Erythroblast (primary cell): ENCODE data around the gene CAPN11.
A peak's percentile ranks its signal among the peaks of the same experiment; 100 is the strongest.
"Not testable (repeated sequence)": the region's sequence is repeated elsewhere in the genome, so short reads cannot be mapped to it uniquely, and the experiment has no call there.

Source experiments
- DNase-seq, 2 experiments: peaks; one replicate each; lab custom pipeline; 2025; lab: John Stamatoyannopoulos, UW
- GATA1 ChIP-seq: IDR thresholded peaks from 2 replicates; pipeline ENCODE4 v1.6.1; 2011; ENCODE audit warnings: low read depth, mild to moderate bottlenecking, control low read depth, low read length, moderate library complexity
- POLR2A ChIP-seq: IDR thresholded peaks from 2 replicates; pipeline ENCODE4 v1.6.1; 2011; ENCODE audit warnings: mild to moderate bottlenecking, low read length

The CAPN11 gene

DNA sequence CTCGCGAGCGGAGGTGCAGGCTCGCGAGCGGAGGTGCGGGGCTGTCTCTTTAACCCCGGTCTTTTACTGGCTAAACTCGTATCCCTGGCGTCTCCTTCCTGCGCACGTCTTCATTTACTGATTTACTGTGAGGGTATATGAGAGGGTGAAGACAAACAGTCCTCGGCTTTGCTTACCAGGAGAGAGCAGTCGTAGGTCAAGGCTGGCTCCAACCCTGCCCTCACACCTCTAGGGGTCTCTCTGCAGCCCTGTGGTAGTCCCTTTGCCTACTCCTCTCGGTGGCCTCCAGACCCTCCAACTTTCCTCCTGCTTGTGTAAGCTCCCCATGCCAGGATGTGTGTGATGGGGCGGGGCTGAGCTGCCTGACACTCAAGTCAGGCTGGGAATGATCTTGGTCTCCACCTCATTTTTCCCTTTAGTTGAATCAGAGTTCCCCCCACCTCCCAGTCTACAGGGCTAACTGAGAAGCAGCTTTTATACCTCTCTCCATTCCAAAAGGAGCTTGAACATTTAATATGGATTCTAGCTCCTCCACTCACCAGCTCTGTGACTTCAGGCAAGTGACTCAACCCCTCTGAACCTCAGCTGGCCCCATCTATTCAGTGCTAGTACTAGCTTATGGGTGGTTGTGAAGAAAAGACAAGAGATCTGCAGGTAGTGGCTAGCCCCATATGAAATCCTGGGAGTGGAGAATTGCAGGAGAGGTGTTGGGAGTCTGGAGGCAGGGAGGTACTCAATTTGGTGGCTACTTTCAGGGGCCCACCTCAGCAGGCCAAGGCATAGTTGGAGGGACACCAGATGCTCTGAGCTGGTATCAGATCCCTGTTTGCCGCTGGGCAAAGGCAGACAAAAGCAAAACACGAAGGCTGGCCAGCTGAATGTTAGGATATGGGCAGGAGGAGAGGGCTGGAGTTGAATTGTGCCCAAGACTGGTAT, 65.7 kb downstream of the CAPN11 start:
- DNase-seq = peak; percentile 65 to 72
- no peak for TF ChIP-seq POLR2A
- TF ChIP-seq GATA1 = no peak

DNA sequence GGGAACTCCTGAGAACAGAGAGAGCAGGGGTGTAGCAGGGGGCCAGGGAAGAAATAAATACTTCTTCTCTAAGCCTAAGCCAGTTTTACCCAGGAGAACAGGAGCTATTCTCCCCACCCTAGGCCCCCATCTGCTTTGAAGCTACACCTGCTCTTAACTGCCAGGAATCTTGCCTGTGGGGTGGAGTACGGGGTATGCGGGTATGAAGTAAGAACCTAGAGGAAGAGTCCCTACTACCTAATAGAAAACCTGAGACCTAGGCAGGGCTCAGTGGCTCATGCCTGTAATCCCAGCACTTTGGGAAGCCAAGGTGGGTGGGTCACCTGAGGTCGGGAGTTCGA, 66.3 kb downstream of the CAPN11 start:
- TF ChIP-seq POLR2A (no peak), GATA1 (no peak)
- no peak for DNase-seq

GRCh38 chr6:44225579-44226325, 67.1 kb downstream of the CAPN11 start:
- TF ChIP-seq GATA1 (peak; percentile 91), POLR2A (peak; percentile 75)
- DNase-seq = peak; percentile 91 to 97

DNA sequence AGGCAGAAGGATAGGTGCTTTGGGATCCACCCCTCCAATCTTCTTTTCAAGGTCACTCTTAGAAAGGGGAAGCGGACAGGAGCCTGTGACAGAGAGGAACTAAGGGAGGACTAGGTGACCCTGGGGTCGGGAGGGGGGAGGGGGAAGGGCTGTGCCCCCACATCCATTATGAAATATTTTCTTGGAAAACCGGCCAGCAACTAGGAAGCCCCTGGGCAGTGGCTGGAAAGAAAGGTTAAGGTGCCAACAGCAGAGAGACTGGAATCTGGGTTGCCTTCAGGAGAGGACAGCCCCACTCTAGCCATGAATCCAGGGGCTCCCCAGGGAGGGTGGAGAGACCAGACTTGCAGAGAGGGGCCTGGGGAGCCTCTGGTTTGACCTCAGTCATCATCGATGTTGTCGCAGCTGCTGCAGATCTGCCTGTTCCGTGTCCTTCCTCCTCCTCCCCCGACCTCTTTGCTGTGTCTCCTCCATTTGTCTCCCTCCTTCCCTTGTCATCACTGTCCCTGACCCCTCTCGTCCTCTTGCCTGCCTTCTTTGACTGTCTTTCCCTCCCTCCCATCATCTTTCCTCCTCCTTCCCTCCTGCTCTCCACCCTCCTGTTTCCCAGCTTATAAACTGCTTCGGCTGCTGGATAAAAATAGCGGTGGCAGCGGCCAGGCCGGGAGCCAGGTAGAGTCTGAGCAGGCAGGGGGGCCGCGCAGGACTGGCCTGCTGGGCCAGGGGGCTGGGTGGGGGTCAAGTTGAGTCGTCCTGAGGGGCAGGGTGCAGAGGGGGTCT, 67.9 kb downstream of the CAPN11 start:
- DNase-seq = peak; percentile 44 to 47
- TF ChIP-seq GATA1 = no peak

DNA sequence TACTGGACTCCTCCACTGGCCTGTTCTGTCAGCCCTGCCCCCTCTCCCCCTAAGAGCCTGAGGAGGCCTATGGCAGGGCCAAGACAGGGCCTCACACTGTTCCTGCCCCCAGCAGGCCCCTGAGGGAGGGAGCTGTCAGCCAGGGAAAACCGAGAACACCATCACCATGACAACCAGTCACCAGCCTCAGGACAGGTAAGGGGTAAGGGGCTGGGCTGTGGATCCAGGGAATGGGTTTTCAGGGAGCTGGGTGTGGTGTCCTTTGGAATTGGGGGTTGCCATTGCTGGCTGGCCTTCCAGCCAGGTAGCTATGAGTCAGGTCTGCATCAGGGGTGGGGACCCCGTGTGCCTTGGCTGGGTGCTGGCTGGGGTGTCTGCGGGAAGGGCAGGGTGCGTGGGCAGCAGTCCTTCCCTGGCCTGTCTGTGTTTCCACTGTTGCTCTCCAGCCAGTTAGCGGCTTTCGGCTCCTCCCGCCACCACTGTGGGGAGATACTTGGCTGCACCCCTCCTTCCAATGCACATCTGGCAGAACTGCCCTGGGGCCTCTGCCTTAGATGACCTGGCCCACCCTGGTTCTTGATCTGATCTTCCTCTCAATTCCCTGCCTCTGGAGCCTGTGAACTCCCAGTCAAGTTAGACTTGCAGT, 68.7 kb downstream of the CAPN11 start:
- no peak for TF ChIP-seq GATA1
- no peak for TF ChIP-seq POLR2A
- peak; percentile 76 to 81 for DNase-seq

GRCh38 chr6:44228031-44228430, 69.4 kb downstream of the CAPN11 start:
- no peak for DNase-seq
- TF ChIP-seq GATA1 (no peak), POLR2A (no peak)

DNA sequence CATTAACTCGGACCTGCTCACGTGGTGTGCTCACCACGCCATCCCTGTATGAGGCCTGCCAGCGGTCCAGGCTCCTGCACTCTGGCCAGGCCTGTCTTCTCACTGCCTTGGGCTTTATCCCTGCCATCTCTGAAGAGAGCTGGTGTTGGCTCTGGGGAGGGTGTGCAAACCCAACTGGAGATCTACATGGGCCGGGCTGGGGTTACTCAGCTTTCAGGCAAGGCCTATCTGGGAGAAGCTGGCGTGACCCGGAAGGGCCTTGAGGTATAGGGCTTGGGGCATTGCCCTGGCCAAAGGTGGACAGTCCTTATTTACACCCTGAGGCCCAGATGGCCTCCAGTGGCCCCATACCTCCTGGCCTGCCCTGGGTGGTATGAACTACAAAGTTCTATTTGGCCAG, 69.8 kb downstream of the CAPN11 start:
- no peak for DNase-seq
- TF ChIP-seq GATA1 (no peak), POLR2A (no peak)

GRCh38 chr6:44228836-44229235, 70.2 kb downstream of the CAPN11 start:
- TF ChIP-seq POLR2A (no peak), GATA1 (no peak)
- DNase-seq = no peak

DNA sequence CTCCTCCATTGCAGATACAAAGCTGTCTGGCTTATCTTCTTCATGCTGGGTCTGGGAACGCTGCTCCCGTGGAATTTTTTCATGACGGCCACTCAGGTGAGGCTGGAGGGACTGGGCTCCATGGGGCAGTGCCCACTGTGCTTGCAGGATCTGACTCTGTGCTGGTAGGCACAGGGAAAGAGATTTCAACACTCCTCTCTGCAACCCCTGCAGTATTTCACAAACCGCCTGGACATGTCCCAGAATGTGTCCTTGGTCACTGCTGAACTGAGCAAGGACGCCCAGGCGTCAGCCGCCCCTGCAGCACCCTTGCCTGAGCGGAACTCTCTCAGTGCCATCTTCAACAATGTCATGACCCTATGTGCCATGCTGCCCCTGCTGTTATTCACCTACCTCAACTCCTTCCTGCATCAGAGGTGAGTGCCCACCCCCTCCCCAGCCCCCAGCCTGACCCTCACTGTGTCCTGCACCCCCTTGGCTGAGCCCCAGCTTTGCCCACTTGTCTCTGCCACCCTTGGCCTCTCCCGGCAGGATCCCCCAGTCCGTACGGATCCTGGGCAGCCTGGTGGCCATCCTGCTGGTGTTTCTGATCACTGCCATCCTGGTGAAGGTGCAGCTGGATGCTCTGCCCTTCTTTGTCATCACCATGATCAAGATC, 70.9 kb downstream of the CAPN11 start:
- no peak for DNase-seq

GRCh38 chr6:44230034-44230675, 71.5 kb downstream of the CAPN11 start:
- TF ChIP-seq GATA1 = no peak
- no peak for TF ChIP-seq POLR2A

More for the DNA sequence above, 70.9 kb downstream of the CAPN11 start:
- TF ChIP-seq POLR2A (no peak), GATA1 (no peak)

DNA sequence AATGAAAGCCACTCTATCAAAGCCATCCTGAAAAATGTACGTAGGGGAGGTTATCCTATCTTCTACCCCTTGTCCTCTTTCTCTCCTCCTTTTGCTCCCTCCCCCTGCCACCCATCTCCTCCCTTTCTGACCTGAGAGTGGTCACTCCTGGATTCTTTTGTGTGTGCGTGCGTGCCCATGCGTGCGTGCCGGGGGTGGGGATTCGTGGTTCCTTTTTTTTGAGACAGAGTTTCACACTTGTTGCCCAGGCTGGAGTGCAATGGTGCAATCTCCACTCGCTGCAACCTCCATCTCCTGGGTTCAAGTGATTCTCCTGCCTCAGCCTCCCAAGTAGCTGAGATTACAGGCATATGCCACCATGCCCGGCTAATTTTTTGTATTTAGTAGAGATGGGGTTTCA, 72.8 kb downstream of the CAPN11 start:
- not testable (repeated sequence) for DNase-seq

More at GRCh38 chr6:44230034-44230675, 71.5 kb downstream of the CAPN11 start:
- DNase-seq = no peak

GRCh38 chr6:44232676-44233566, 74.3 kb downstream of the CAPN11 start:
- DNase-seq = no peak
- TF ChIP-seq GATA1 (no peak), POLR2A (no peak)
